Bronchial epithelial cell (primary cell): ENCODE measurements around the gene LIMK1. TPM values are rescaled to one million over a fixed set of nuclear protein-coding genes. Genes with fewer than 3 reads are reported as not detected.

Experiments used
- DNase-seq: peaks from one replicate; pipeline ENCODE4 v3.0.0-alpha.2; 2010; ENCODE audit warnings: low read depth
- FAIRE-seq: peaks from 2 replicates; lab custom pipeline; 2011; peaks lifted over from hg19 to GRCh38; lab: Jason Lieb, UNC
- H3K27me3 ChIP-seq: 2 replicates; pipeline ENCODE4 v1.5.1; 2011; ENCODE audit warnings: low read length; ENCODE audit not compliant: control insufficient read depth, insufficient read depth
- H3K36me3 ChIP-seq: 2 replicates; pipeline ENCODE4 v1.5.1; 2011; ENCODE audit warnings: low read length; ENCODE audit not compliant: control insufficient read depth, insufficient read depth
- H3K4me3 ChIP-seq: 2 replicates; pipeline ENCODE4 v1.5.1; 2011; ENCODE audit warnings: mild to moderate bottlenecking, low read depth, low read length, control low read depth
- total RNA-seq: library from RNA; depleted of rRNA; stranded (reverse); fragments of >200 nt; gene quantifications from 2 replicates; pipeline ENCODE4 v1.2.1, GENCODE V29; 2014
- TF ChIP-seq, protein P1 (sequence below): IDR thresholded peaks from 2 replicates; pipeline ENCODE4 v1.5.1; 2011; ENCODE audit warnings: mild to moderate bottlenecking, moderate library complexity, low read length, control low read depth, inconsistent platforms; ENCODE audit not compliant: insufficient read depth, severe bottlenecking

The LIMK1 gene
- total RNA-seq, 1 donor from 2014 or later = 11.6 TPM

DNA sequence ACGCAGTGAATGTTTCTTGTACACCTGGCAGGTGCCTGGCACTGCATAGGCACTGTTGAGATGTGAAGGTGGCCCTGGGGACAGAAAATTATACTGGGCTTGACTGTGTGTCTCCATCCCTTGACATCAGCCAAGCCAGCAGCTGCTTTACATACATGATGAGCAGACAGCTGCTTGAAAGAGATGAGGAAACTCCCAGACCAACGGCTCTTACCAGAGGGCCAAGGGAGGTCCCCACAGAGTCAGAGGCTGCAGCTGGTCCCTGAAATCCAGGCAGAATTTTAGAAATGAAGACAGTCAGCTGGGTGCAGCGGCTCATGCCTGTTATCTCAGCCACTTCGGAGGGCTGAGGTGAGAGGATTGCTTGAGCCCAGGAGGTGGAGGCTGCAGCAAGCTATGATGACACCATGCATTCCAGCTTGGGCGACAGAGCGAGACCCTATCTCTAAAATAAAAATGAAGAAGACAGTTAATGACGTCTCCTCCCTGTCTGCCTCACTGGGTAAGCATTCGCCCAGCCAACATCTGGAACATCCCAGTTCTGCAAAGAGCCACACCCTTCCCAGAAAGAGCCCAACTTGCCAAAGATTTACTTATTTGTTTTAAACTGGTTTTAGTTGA lies 17.6 kb downstream of the LIMK1 start:
- TF ChIP-seq, protein P1, sequence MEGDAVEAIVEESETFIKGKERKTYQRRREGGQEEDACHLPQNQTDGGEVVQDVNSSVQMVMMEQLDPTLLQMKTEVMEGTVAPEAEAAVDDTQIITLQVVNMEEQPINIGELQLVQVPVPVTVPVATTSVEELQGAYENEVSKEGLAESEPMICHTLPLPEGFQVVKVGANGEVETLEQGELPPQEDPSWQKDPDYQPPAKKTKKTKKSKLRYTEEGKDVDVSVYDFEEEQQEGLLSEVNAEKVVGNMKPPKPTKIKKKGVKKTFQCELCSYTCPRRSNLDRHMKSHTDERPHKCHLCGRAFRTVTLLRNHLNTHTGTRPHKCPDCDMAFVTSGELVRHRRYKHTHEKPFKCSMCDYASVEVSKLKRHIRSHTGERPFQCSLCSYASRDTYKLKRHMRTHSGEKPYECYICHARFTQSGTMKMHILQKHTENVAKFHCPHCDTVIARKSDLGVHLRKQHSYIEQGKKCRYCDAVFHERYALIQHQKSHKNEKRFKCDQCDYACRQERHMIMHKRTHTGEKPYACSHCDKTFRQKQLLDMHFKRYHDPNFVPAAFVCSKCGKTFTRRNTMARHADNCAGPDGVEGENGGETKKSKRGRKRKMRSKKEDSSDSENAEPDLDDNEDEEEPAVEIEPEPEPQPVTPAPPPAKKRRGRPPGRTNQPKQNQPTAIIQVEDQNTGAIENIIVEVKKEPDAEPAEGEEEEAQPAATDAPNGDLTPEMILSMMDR = no peak
- Histone ChIP-seq H3K4me3 (no peak overlapping the region), H3K36me3 (peaks cover 24% of the 10 kb centered on the region), H3K27me3 (no peaks in the 10 kb centered on the region)
- no peak for FAIRE-seq
- DNase-seq = no peak

DNA sequence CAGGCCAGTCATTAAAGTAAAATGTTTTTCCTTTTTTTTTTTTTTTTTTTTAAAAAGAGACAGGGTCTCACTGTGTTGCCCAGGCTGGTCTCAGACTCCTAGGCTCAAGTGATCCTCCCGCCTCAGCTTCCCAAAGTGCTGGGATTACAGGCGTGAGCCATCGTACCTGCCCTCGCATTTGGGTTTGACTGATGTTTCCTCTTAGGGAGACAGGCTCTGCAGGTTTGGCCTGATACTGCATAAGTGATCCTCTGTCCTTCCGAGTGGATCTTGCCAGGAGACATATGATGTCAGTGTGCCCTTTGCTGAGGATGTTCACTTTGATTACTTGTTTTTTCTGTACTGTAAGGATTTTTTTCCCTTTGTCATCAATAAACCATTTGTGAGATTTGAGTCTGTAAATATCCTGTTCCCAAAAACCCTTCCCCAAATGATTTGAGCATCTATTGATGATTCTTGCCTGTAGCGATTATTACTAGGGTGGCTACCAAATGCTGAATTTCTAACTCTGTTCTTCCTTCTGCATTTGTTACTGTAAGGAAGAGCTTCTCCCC lies 19.7 kb downstream of the LIMK1 start:
- FAIRE-seq (no peak), DNase-seq (peak; percentile 40)
- H3K36me3 ChIP-seq = peaks cover 27% of the 10 kb centered on the region
- H3K4me3 ChIP-seq = no peak overlapping the region
- TF ChIP-seq, protein P1 = no peak
- H3K27me3 ChIP-seq = no peaks in the 10 kb centered on the region

DNA sequence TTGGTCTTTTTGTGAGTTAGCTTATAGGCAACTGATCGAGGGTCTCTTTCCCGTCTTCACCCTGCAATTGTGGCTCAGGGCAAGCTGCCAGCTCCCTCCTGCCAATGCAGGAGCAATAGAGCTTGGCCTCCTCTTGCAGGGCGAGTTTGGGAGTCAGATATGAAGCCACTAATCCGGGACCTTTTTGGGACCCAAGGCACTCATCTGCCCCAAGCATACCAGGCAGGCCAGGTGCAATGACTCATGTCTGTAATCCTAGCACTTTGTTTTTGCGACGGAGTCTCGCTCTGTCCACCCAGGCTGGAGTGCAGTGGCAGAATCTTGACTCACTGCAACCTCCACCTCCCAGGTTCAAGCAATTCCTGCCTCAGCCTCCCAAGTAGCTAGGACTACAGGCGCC lies 21.1 kb downstream of the LIMK1 start:
- peaks cover 23% of the 10 kb centered on the region for H3K36me3 ChIP-seq
- FAIRE-seq (no peak), DNase-seq (peak; percentile 71)
- H3K4me3 ChIP-seq = no peak overlapping the region
- H3K27me3 ChIP-seq = no peaks in the 10 kb centered on the region
- TF ChIP-seq, protein P1 = no peak

DNA sequence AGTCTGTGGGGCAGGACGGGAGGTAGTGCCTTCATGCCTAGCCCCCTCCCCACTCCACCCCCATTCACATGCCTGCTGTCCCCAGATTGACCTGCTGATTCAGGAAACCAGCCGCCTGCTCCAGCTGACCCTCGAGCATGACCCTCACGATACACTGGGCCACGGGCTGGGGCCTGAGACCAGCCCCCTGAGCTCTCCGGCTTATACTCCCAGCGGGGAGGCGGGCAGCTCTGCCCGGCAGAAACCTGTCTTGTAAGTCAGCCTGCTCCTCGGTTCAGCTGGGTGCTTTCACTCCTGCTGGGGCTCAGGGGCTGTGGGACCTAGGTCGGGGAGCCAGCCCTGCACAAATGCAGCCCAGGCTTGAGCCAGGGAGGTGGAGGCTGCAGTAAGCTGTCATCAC lies 22.4 kb downstream of the LIMK1 start:
- DNase-seq = no peak
- H3K36me3 ChIP-seq = peaks cover 24% of the 10 kb centered on the region
- no peak for FAIRE-seq

DNA sequence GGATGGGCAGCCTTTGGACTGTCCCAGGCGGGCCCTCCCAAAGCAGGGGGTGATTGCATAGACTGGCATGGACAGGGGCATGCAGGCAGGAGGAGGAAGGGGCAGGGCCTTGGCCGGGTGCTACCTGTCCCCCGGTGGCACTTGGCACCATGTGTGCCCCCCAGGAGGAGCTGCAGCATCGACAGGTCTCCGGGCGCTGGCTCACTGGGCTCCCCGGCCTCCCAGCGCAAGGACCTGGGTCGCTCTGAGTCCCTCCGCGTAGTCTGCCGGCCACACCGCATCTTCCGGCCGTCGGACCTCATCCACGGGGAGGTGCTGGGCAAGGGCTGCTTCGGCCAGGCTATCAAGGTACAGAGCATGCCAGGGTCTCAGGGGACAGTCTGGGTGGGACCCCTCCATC lies 23.2 kb downstream of the LIMK1 start:
- no peaks in the 10 kb centered on the region for H3K27me3 ChIP-seq
- H3K4me3 ChIP-seq = no peak overlapping the region
- FAIRE-seq = no peak
- TF ChIP-seq, protein P1 = no peak
- H3K36me3 ChIP-seq = peaks cover 27% of the 10 kb centered on the region
- DNase-seq = no peak

More for the DNA sequence above, 22.4 kb downstream of the LIMK1 start:
- no peak overlapping the region for H3K4me3 ChIP-seq
- TF ChIP-seq, protein P1 = no peak
- no peaks in the 10 kb centered on the region for H3K27me3 ChIP-seq
